H1 (cell line): ENCODE measurements around the gene NPL. TPM values are rescaled to one million over a fixed set of nuclear protein-coding genes. Genes with fewer than 3 reads are reported as not detected.

ENCODE experiments used
- CTCF ChIA-PET: fragments of 300-600 bp; sonication (Branson Sonifier 250); formaldehyde crosslinking; loops from one replicate; lab custom pipeline; 2021; ENCODE audit not compliant: partially characterized antibody; lab: Charles Lee
- POLR2A ChIA-PET: fragments of 300-600 bp; sonication (Branson Sonifier 250); formaldehyde crosslinking; loops from one replicate; lab custom pipeline; 2021; ENCODE audit warnings: inconsistent platforms; ENCODE audit not compliant: partially characterized antibody; lab: Charles Lee
- DNase-seq, 2 experiments: peaks; one replicate each; pipeline versions ENCODE4 v3.0.0 to v3.0.0-alpha.2; 2010 to 2022; ENCODE audit warnings: low spot score in 2 of 2, low read depth in 1 of 2, mixed read lengths in 1 of 2
- FAIRE-seq: peaks from 2 replicates; lab custom pipeline; 2011; peaks lifted over from hg19 to GRCh38; lab: Jason Lieb, UNC
- H2AFZ ChIP-seq: 2 replicates; pipeline ENCODE4 v1.8.1; 2012; ENCODE audit warnings: low read length, inconsistent platforms
- H2AK5ac ChIP-seq: 2 replicates; pipeline ENCODE4 v1.6.1; 2013; ENCODE audit warnings: low read depth, low read length
- H2BK120ac ChIP-seq: replicated peaks from 2 replicates; pipeline ENCODE3; 2013; ENCODE audit warnings: low read depth, low read length, inconsistent platforms
- H2BK12ac ChIP-seq: 2 replicates; pipeline ENCODE4 v1.6.1; 2013; ENCODE audit warnings: low read depth, low read length
- H2BK15ac ChIP-seq: 2 replicates; pipeline ENCODE4 v1.6.1; 2013; ENCODE audit warnings: low read length
- H2BK20ac ChIP-seq: 2 replicates; pipeline ENCODE4 v1.6.1; 2013; ENCODE audit warnings: low read length
- H2BK5ac ChIP-seq: 2 replicates; pipeline ENCODE4 v1.6.1; 2013; ENCODE audit warnings: low read depth, low read length
- H3K14ac ChIP-seq: 2 replicates; pipeline ENCODE4 v1.6.1; 2013; ENCODE audit warnings: inconsistent platforms; ENCODE audit not compliant: insufficient read length
- H3K18ac ChIP-seq: 2 replicates; pipeline ENCODE4 v1.6.1; 2013; ENCODE audit warnings: low read length; ENCODE audit errors: extremely low read depth
- H3K23ac ChIP-seq: 2 replicates; pipeline ENCODE4 v1.6.1; 2013; ENCODE audit warnings: inconsistent platforms; ENCODE audit not compliant: insufficient read length
- H3K23me2 ChIP-seq: 2 replicates; pipeline ENCODE4 v1.6.1; 2013; ENCODE audit warnings: low read depth, low read length
- H3K27ac ChIP-seq: 2 replicates; pipeline ENCODE4 v1.6.1; 2011; ENCODE audit warnings: low read depth, low read length, inconsistent platforms
- H3K27me3 ChIP-seq, 4 experiments: replicated peaks in 1 of 4; 1 replicate in 1 of 4; 2 replicates in 3 of 4; pipeline versions ENCODE4 v1.6.1 to v1.8.1; 2011 to 2013; ENCODE audit warnings: low read length in 3 of 4, mild to moderate bottlenecking in 3 of 4, inconsistent platforms in 2 of 4, mixed read lengths in 2 of 4, moderate library complexity in 1 of 4; ENCODE audit not compliant: control insufficient read depth in 3 of 4, insufficient read depth in 3 of 4; ENCODE audit errors: extremely low read depth in 1 of 4
- H3K36me3 ChIP-seq, 4 experiments: 2 replicates each; pipeline versions ENCODE4 v1.6.1 to v1.8.1; 2011 to 2013; ENCODE audit warnings: mild to moderate bottlenecking in 4 of 4, low read length in 3 of 4, moderate library complexity in 2 of 4, control low read depth in 1 of 4, inconsistent platforms in 1 of 4; ENCODE audit not compliant: insufficient read depth in 4 of 4, control insufficient read depth in 2 of 4
- H3K4ac ChIP-seq: replicated peaks from 2 replicates; pipeline ENCODE3; 2013; ENCODE audit warnings: low read length, low read depth, mixed read lengths, inconsistent platforms; ENCODE audit not compliant: insufficient read length
- H3K4me1 ChIP-seq, 4 experiments: replicated peaks in 1 of 4; 1 replicate in 1 of 4; 2 replicates in 3 of 4; pipeline versions ENCODE4 v1.6.1 to v1.8.1; 2011 to 2013; ENCODE audit warnings: low read length in 3 of 4, inconsistent platforms in 2 of 4, mixed read lengths in 1 of 4; ENCODE audit not compliant: insufficient read depth in 4 of 4, control insufficient read depth in 3 of 4
- H3K4me2 ChIP-seq, 2 experiments: 2 replicates each; pipeline versions ENCODE4 v1.6.1 to v1.8.1; 2011 to 2013; ENCODE audit warnings: low read depth in 2 of 2, low read length in 2 of 2, control low read depth in 1 of 2, inconsistent platforms in 1 of 2, mild to moderate bottlenecking in 1 of 2; ENCODE audit not compliant: insufficient read depth in 1 of 2
- H3K4me3 ChIP-seq, 4 experiments: fragments of 200-600, 300-600 bp in 1 of 4; sonication (generic), shearing (Covaris generic), sonication (Bioruptor Twin) in 1 of 4; 2 replicates each; pipeline versions ENCODE4 v1.5.1 to v1.8.1; 2011 to 2016; ENCODE audit warnings: low read length in 4 of 4, low read depth in 3 of 4, control low read depth in 2 of 4, inconsistent platforms in 2 of 4, mild to moderate bottlenecking in 2 of 4, mixed read lengths in 1 of 4, moderate library complexity in 1 of 4; ENCODE audit not compliant: insufficient read depth in 2 of 4; ENCODE audit errors: extremely low read depth in 1 of 4
- H3K56ac ChIP-seq: replicated peaks from 2 replicates; pipeline ENCODE3; 2013; ENCODE audit warnings: low read depth, mild to moderate bottlenecking, mixed read lengths, low read length, inconsistent platforms; ENCODE audit not compliant: insufficient read length
- H3K79me1 ChIP-seq: 2 replicates; pipeline ENCODE4 v1.6.1; 2013; ENCODE audit warnings: low read depth, low read length, control low read depth
- H3K79me2 ChIP-seq, 2 experiments: 2 replicates each; pipeline versions ENCODE4 v1.6.1 to v1.8.1; 2012 to 2013; ENCODE audit warnings: low read length in 2 of 2, mild to moderate bottlenecking in 2 of 2, inconsistent platforms in 1 of 2; ENCODE audit not compliant: insufficient read depth in 2 of 2, control insufficient read depth in 1 of 2
- H3K9ac ChIP-seq, 4 experiments: replicated peaks in 1 of 4; 1 replicate in 1 of 4; 2 replicates in 3 of 4; pipeline versions ENCODE4 v1.6.1 to v1.8.1; 2011 to 2013; ENCODE audit warnings: low read depth in 3 of 4, low read length in 3 of 4, control low read depth in 2 of 4, mild to moderate bottlenecking in 2 of 4, moderate library complexity in 2 of 4, inconsistent platforms in 1 of 4; ENCODE audit errors: extremely low read depth in 1 of 4
- H3K9me3 ChIP-seq, 2 experiments: 2 replicates each; pipeline versions ENCODE4 v1.6.1 to v1.8.1; 2012 to 2013; ENCODE audit warnings: mild to moderate bottlenecking in 2 of 2, moderate library complexity in 2 of 2, control low read depth in 1 of 2, inconsistent platforms in 1 of 2, low read depth in 1 of 2, low read length in 1 of 2, mixed read lengths in 1 of 2; ENCODE audit not compliant: insufficient read depth in 2 of 2
- H4K20me1 ChIP-seq, 2 experiments: replicated peaks in 1 of 2; 2 replicates each; pipeline versions ENCODE3 to v1.8.1; 2011 to 2013; ENCODE audit warnings: inconsistent platforms in 2 of 2, low read length in 2 of 2, mild to moderate bottlenecking in 1 of 2; ENCODE audit not compliant: insufficient read depth in 2 of 2, control insufficient read depth in 1 of 2
- H4K5ac ChIP-seq: 2 replicates; pipeline ENCODE4 v1.6.1; 2013; ENCODE audit warnings: low read length, low read depth, mixed read lengths, inconsistent platforms; ENCODE audit not compliant: insufficient read length
- H4K8ac ChIP-seq: 2 replicates; pipeline ENCODE4 v1.8.0; 2013; ENCODE audit warnings: mild to moderate bottlenecking, moderate library complexity, low read length, inconsistent platforms; ENCODE audit not compliant: insufficient read depth; ENCODE audit errors: extremely low read depth
- H4K91ac ChIP-seq: replicated peaks from 2 replicates; pipeline ENCODE3; 2013; ENCODE audit warnings: low read length, mixed read lengths, inconsistent platforms; ENCODE audit not compliant: insufficient read length
- CTCF ChIP-seq, 3 experiments: IDR thresholded peaks; 1 replicate in 2 of 3; 2 replicates in 1 of 3; pipeline versions ENCODE4 v1.5.1 to v1.6.1; 2011; ENCODE audit warnings: low read length in 3 of 3, mild to moderate bottlenecking in 3 of 3, inconsistent platforms in 2 of 3, low read depth in 1 of 3, moderate library complexity in 1 of 3; ENCODE audit not compliant: insufficient read depth in 1 of 3; ENCODE audit errors: control extremely low read depth in 1 of 3
- MAFK ChIP-seq: IDR thresholded peaks from 2 replicates; pipeline ENCODE4 v1.6.1; 2012; ENCODE audit warnings: low read depth, mild to moderate bottlenecking, improper control_type of control experiment, low read length
- NRF1 ChIP-seq: IDR thresholded peaks from 2 replicates; pipeline ENCODE4 v1.6.1; 2011; ENCODE audit warnings: mild to moderate bottlenecking, low read depth, low read length, improper control_type of control experiment
- PHF8 ChIP-seq: fragments of 200-600 bp; sonication (generic); conservative IDR thresholded peaks from 2 replicates; pipeline ENCODE4 v1.7.1; 2012; ENCODE audit warnings: low read depth, mild to moderate bottlenecking, inconsistent platforms, low read length, moderate library complexity
- RAD21 ChIP-seq, 2 experiments: IDR thresholded peaks in 1 of 2; conservative IDR thresholded peaks in 1 of 2; 2 replicates each; pipeline ENCODE4 v1.6.1; 2011; ENCODE audit warnings: low read depth in 2 of 2, low read length in 2 of 2, improper control_type of control experiment in 1 of 2, inconsistent platforms in 1 of 2, mild to moderate bottlenecking in 1 of 2, moderate library complexity in 1 of 2
- WGBS, 2 experiments: shearing (Covaris generic) in 1 of 2; methylation state at CpG; one replicate each; pipeline versions ENCODE4 v1.1.6 to v1.1.7; 2013 to 2015; ENCODE audit warnings: low lambda C conversion rate in 2 of 2, mixed read lengths in 2 of 2, inconsistent platforms in 1 of 2, low coverage in 1 of 2, missing lambda C conversion rate in 1 of 2; ENCODE audit not compliant: insufficient replicate concordance in 2 of 2, insufficient coverage in 1 of 2, insufficient read length in 1 of 2; ENCODE audit errors: extremely low coverage in 1 of 2, missing lambda C conversion rate in 1 of 2; 5-methylcytosine and 5-hydroxymethylcytosine counted together
- polyA plus RNA-seq, 7 experiments: library from polyadenylated mRNA; depleted of rRNA in 3 of 7; stranded (reverse) in 5 of 7; unstranded in 2 of 7; fragments of >200 nt in 5 of 7; fragments of 200-250 nt in 2 of 7; gene quantifications; 1 replicate in 5 of 7; 2 replicates in 1 of 7; 4 replicates in 1 of 7; pipeline versions ENCODE4 v1.2.1 to v1.2.3, GENCODE V29; 2011 to 2013; ENCODE audit warnings: missing spikeins in 2 of 7, mixed read lengths in 2 of 7
- total RNA-seq: library from RNA; stranded (reverse); fragmentation: NEBNext Ultra II Directional; extraction: Animal tissue kit (Norgen Biotek cat#: 25700); gene quantifications from 2 replicates; pipeline ENCODE4 v1.2.1, GENCODE V29; 2021
- TF ChIP-seq, protein P1 (sequence below): IDR thresholded peaks from 2 replicates; pipeline ENCODE4 v1.6.1; 2012; ENCODE audit warnings: inconsistent platforms

The NPL gene
- total and polyA plus RNA-seq, 2 of the 8 experiments (the other 6 are each of a cell fraction or from before 2014, with no cell fraction given), result 2.2 to 4.4 TPM

- H3K36me3 ChIP-seq, result no peaks in the 10 kb centered on the region
Measured at GRCh38 chr1:182784556-182785171, 4.9 kb upstream of the NPL start.

More at GRCh38 chr1:182784556-182785171, 4.9 kb upstream of the NPL start:
- 60% methylated on average over 4 of the region's 4 CpGs; no CpG with 5 or more reads in 1 of the 2 experiments for WGBS, 2 experiments
- DNase-seq, result no peak
- Histone ChIP-seq H4K91ac (no peak overlapping the region), H3K4me1 (peaks cover 0 to 8% (median 3%) of the 10 kb centered on the region in 4 experiments; a peak in 2 of 7 replicates), H2AFZ (no peak overlapping the region), H4K20me1 (no peaks in the 10 kb centered on the region), H3K14ac (no peak overlapping the region), H3K79me2 (no peaks in the 10 kb centered on the region), H2BK20ac (no peak overlapping the region), H2BK120ac (no peak overlapping the region), H3K23ac (no peak overlapping the region), H3K56ac (no peak overlapping the region), H3K27ac (no peak overlapping the region), H3K4me3 (no peak overlapping the region), H2BK5ac (no peak overlapping the region), H4K5ac (no peak overlapping the region), H2AK5ac (no peak overlapping the region), H3K27me3 (peaks cover 10 to 24% (median 16%) of the 10 kb centered on the region in 4 experiments), H2BK12ac (peak overlapping the region; percentile 55), H3K9ac (no peak overlapping the region), H3K23me2 (peaks cover 5% of the 10 kb centered on the region; the same call in 1 of the 2 replicates), H3K18ac (no peak overlapping the region), H3K4ac (no peak overlapping the region), H3K4me2 (no peak overlapping the region), H3K9me3 (no peaks in the 10 kb centered on the region), H3K79me1 (no peaks in the 10 kb centered on the region), H4K8ac (no peak overlapping the region), H2BK15ac (no peak overlapping the region)
- CTCF ChIA-PET, result interaction anchor here (0.6 to 23.0 kb wide), 44 partner anchors 13 to 812 kb away, joined by 3 to 1131 read pairs (median 4); partner anchors contain the start of genes RGS16, RGS8 and RNASEL
- POLR2A ChIA-PET, result interaction anchor here (3.6 to 12.2 kb wide), 2 partner anchors 169 to 185 kb away, joined by 28 to 166 read pairs; partner anchors contain the start of gene RGS16
- FAIRE-seq, result no peak
- TF ChIP-seq CTCF (IDR thresholded peaks at IDR 0.05; ENCODE audit: control extremely low read depth in 1 of 3, insufficient read depth in 1 of 3, low read depth in 1 of 3, low read length in 3 of 3) (peak in 2 of 3 experiments; percentile 60 to 69; a peak in 3 of 4 replicates), PHF8 (no peak), NRF1 (no peak), RAD21 (IDR thresholded peaks at IDR 0.05 in 1 of 2, conservative IDR thresholded peaks at IDR 0.05 in 1 of 2; ENCODE audit: low read depth in 2 of 2, low read length in 2 of 2) (peak; percentile 85 to 87), MAFK (no peak)
- TF ChIP-seq, protein P1, sequence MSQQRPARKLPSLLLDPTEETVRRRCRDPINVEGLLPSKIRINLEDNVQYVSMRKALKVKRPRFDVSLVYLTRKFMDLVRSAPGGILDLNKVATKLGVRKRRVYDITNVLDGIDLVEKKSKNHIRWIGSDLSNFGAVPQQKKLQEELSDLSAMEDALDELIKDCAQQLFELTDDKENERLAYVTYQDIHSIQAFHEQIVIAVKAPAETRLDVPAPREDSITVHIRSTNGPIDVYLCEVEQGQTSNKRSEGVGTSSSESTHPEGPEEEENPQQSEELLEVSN, result no peak
